Nephron progenitor cell (in vitro differentiated cells): ENCODE data around the gene TMBIM4.

Experiments used
- DNase-seq: peaks from one replicate; pipeline ENCODE4 v3.0.0; 2021
- H3K27ac Mint-ChIP-seq: 2 replicates; pipeline ENCODE4 v1.8.0; 2021; ENCODE audit warnings: mild to moderate bottlenecking, moderate library complexity, mixed read lengths
- H3K27me3 Mint-ChIP-seq: 2 replicates; pipeline ENCODE4 v1.8.0; 2021; ENCODE audit warnings: mild to moderate bottlenecking, low read depth, mixed read lengths; ENCODE audit not compliant: poor library complexity
- H3K36me3 Mint-ChIP-seq: 2 replicates; pipeline ENCODE4 v1.8.0; 2021; ENCODE audit warnings: low read depth, mixed read lengths
- H3K4me1 Mint-ChIP-seq: 2 replicates; pipeline ENCODE4 v1.8.0; 2021; ENCODE audit warnings: mixed read lengths
- H3K4me3 Mint-ChIP-seq: 2 replicates; pipeline ENCODE4 v1.8.0; 2021; ENCODE audit warnings: mild to moderate bottlenecking, moderate library complexity, mixed read lengths
- H3K9me3 Mint-ChIP-seq: 2 replicates; pipeline ENCODE4 v1.8.0; 2021; ENCODE audit warnings: mild to moderate bottlenecking, moderate library complexity, mixed read lengths
- TF ChIP-seq, protein P1 (sequence below): fragments of 200-600 bp; sonication (generic); IDR thresholded peaks from 2 replicates; pipeline ENCODE4 v1.5.0; 2021; ENCODE audit warnings: antibody characterized with exemption

Gene TMBIM4

GRCh38 chr12:66140731-66141130 lies 29.1 kb downstream of the TMBIM4 start:
- Mint-ChIP-seq H3K27me3 (no peaks in the 10 kb centered on the region), H3K4me3 (no peak overlapping the region), H3K27ac (no peak overlapping the region), H3K36me3 (peaks cover 99% of the 10 kb centered on the region), H3K9me3 (peaks cover 63% of the 10 kb centered on the region), H3K4me1 (peaks cover 8% of the 10 kb centered on the region)
- TF ChIP-seq, protein P1, sequence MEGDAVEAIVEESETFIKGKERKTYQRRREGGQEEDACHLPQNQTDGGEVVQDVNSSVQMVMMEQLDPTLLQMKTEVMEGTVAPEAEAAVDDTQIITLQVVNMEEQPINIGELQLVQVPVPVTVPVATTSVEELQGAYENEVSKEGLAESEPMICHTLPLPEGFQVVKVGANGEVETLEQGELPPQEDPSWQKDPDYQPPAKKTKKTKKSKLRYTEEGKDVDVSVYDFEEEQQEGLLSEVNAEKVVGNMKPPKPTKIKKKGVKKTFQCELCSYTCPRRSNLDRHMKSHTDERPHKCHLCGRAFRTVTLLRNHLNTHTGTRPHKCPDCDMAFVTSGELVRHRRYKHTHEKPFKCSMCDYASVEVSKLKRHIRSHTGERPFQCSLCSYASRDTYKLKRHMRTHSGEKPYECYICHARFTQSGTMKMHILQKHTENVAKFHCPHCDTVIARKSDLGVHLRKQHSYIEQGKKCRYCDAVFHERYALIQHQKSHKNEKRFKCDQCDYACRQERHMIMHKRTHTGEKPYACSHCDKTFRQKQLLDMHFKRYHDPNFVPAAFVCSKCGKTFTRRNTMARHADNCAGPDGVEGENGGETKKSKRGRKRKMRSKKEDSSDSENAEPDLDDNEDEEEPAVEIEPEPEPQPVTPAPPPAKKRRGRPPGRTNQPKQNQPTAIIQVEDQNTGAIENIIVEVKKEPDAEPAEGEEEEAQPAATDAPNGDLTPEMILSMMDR: no peak
- DNase-seq: no peak

- Mint-ChIP-seq H3K4me3 (no peak overlapping the region), H3K4me1 (no peaks in the 10 kb centered on the region), H3K27ac (no peak overlapping the region), H3K27me3 (no peaks in the 10 kb centered on the region), H3K9me3 (peaks cover 63% of the 10 kb centered on the region), H3K36me3 (peaks cover 85% of the 10 kb centered on the region)
- no peak for DNase-seq
- TF ChIP-seq, protein P1: no peak
Measured at GRCh38 chr12:66139328-66139727, 30.5 kb downstream of the TMBIM4 start.

DNA sequence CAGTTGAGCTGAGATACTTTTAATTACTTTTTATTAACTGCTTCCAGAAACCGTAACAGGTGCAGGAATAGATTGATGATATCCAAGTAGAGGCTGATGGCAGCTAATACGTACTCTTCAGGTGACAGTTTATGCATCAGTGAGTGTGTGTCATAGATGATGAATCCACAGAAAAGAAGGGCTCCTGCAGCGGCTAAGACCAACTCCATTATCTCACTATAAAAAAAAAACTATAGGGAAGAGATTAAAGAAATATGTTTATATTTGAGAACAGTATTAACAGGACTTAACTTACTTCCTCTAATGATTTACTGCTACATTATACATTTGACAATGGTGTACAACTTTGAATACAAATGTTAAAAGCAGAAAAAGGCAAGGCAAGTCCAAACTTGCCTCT lies 31.9 kb downstream of the TMBIM4 start:
- no peak overlapping the region for H3K4me3 Mint-ChIP-seq
- H3K27ac Mint-ChIP-seq: no peak overlapping the region
- TF ChIP-seq, protein P1: no peak
- H3K27me3 Mint-ChIP-seq: no peaks in the 10 kb centered on the region
- H3K36me3 Mint-ChIP-seq: peaks cover 81% of the 10 kb centered on the region
- H3K4me1 Mint-ChIP-seq: no peaks in the 10 kb centered on the region
- peaks cover 74% of the 10 kb centered on the region for H3K9me3 Mint-ChIP-seq
- no peak for DNase-seq

DNA sequence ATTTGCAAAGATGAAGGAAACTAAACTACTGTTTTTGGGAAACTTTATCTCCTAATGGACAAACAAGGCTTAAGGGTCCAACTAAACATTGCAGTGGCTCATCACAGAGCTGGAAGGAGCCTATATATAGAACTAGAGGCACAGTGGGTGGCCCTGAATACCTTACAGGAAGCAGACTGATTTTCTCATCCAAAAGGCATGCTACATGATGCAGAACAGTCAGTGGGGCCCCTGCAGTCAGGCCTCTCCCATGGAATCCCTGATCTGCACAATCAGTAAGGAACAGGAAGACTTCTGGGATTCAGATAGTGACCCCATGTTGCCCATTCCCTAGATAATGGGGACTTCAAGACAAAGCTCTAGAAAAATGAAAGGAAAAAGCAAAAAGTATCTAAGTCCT lies 37.4 kb downstream of the TMBIM4 start:
- TF ChIP-seq, protein P1: no peak
- peaks cover 37% of the 10 kb centered on the region for H3K9me3 Mint-ChIP-seq
- DNase-seq: no peak
- peaks cover 48% of the 10 kb centered on the region for H3K36me3 Mint-ChIP-seq
- H3K4me1 Mint-ChIP-seq: peaks cover 33% of the 10 kb centered on the region
- no peak overlapping the region for H3K27ac Mint-ChIP-seq
- no peaks in the 10 kb centered on the region for H3K27me3 Mint-ChIP-seq
- peak overlapping the region; percentile 96 for H3K4me3 Mint-ChIP-seq

DNA sequence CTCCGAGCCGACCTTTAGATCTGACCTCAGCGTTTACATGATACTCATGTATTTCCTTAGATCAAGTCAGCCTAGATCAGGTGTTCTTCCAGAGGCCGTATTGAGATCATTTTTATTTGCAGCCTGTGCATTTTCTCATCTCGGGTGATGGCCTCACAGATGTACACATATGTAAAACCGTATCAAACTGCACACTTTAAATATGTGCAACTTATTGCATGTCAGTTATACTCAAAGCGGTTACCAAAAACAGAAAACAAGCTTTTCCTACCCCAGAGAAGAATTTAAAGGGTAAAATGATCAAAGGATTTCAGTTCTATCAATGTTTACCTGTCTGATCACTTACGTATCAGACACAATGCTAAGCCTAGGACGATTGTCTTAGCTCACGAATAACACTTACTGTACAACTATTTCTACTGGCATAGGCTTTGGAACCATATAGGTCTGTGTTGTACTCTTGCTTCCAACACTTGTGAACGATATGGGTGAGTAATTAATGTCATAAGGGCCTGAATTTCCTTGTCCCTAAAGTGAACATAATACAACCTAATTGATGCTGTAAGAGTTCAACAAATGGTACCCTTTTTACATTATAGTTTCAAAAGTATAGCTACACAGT lies 38.6 kb downstream of the TMBIM4 start:
- TF ChIP-seq, protein P1: no peak
- no peak for DNase-seq
- Mint-ChIP-seq H3K4me3 (peak overlapping the region; percentile 96), H3K27me3 (no peaks in the 10 kb centered on the region), H3K4me1 (peaks cover 33% of the 10 kb centered on the region), H3K27ac (peak overlapping the region; percentile 94), H3K9me3 (peaks cover 25% of the 10 kb centered on the region), H3K36me3 (peaks cover 48% of the 10 kb centered on the region)
